ENCODE data around the gene ARHGEF9.

The ARHGEF9 gene

GRCh38 chrX:63738696-63739095 is 46.3 kb downstream of the ARHGEF9 start:
- TF ChIP-seq CTCF (IDR thresholded peaks at IDR 0.05) = no peak

GRCh38 chrX:63737131-63737921 is 47.7 kb downstream of the ARHGEF9 start:
- TF ChIP-seq CTCF (IDR thresholded peaks at IDR 0.05) = no peak
- Histone ChIP-seq H3K27ac (no peak overlapping the region), H3K9me3 (no peaks in the 10 kb centered on the region), H3K27me3 (no peaks in the 10 kb centered on the region), H3K4me3 (ENCODE audit: low read depth in 1 of 2, low read length in 1 of 2) (no peak overlapping the region), H3K36me3 (no peaks in the 10 kb centered on the region), H3K4me1 (ENCODE audit: control insufficient read depth in 1 of 2, insufficient read depth in 1 of 2, low read depth in 1 of 2, low read length in 1 of 2) (no peaks in the 10 kb centered on the region)

More at GRCh38 chrX:63738696-63739095, 46.3 kb downstream of the ARHGEF9 start:
- Histone ChIP-seq H3K27ac (no peak overlapping the region), H3K4me3 (ENCODE audit: low read depth in 1 of 2, low read length in 1 of 2) (no peak overlapping the region), H3K9me3 (no peaks in the 10 kb centered on the region), H3K4me1 (ENCODE audit: control insufficient read depth in 1 of 2, insufficient read depth in 1 of 2, low read depth in 1 of 2, low read length in 1 of 2) (no peaks in the 10 kb centered on the region), H3K36me3 (no peaks in the 10 kb centered on the region), H3K27me3 (no peaks in the 10 kb centered on the region)

GRCh38 chrX:63735882-63736281 is 49.1 kb downstream of the ARHGEF9 start:
- Histone ChIP-seq H3K27me3 (no peaks in the 10 kb centered on the region), H3K27ac (no peak overlapping the region), H3K4me1 (ENCODE audit: control insufficient read depth in 1 of 2, insufficient read depth in 1 of 2, low read depth in 1 of 2, low read length in 1 of 2) (no peaks in the 10 kb centered on the region), H3K4me3 (ENCODE audit: low read depth in 1 of 2, low read length in 1 of 2) (no peak overlapping the region), H3K9me3 (no peaks in the 10 kb centered on the region), H3K36me3 (no peaks in the 10 kb centered on the region)
- no peak for TF ChIP-seq CTCF (IDR thresholded peaks at IDR 0.05)

GRCh38 chrX:63720293-63720692 is 64.7 kb downstream of the ARHGEF9 start:
- no peaks in the 10 kb centered on the region for H3K4me1 ChIP-seq (ENCODE audit: control insufficient read depth in 1 of 2, insufficient read depth in 1 of 2, low read depth in 1 of 2, low read length in 1 of 2)
- TF ChIP-seq CTCF (IDR thresholded peaks at IDR 0.05) = no peak
- H3K4me3 ChIP-seq (ENCODE audit: low read depth in 1 of 2, low read length in 1 of 2) = no peak overlapping the region
- no peaks in the 10 kb centered on the region for H3K9me3 ChIP-seq
- no peak overlapping the region for H3K27ac ChIP-seq
- no peaks in the 10 kb centered on the region for H3K27me3 ChIP-seq
- no peaks in the 10 kb centered on the region for H3K36me3 ChIP-seq

GRCh38 chrX:63719633-63720032 is 65.4 kb downstream of the ARHGEF9 start:
- Histone ChIP-seq H3K27ac (no peak overlapping the region), H3K9me3 (no peaks in the 10 kb centered on the region), H3K4me3 (ENCODE audit: low read depth in 1 of 2, low read length in 1 of 2) (no peak overlapping the region), H3K4me1 (ENCODE audit: control insufficient read depth in 1 of 2, insufficient read depth in 1 of 2, low read depth in 1 of 2, low read length in 1 of 2) (no peaks in the 10 kb centered on the region), H3K27me3 (no peaks in the 10 kb centered on the region), H3K36me3 (no peaks in the 10 kb centered on the region)
- no peak for TF ChIP-seq CTCF (IDR thresholded peaks at IDR 0.05)

Data from neutrophil (primary cell).